ENCODE data around the gene PITPNM2. TPM values are rescaled to one million over a fixed set of nuclear protein-coding genes. Genes with fewer than 3 reads are reported as not detected.

Gene PITPNM2
- total RNA-seq, 2 experiments from 2014 or later = 19.0 to 21.8 TPM

- Mint-ChIP-seq H3K9me3 (no peaks in the 10 kb centered on the region), H3K36me3 (ENCODE audit: low read depth) (peaks cover 6% of the 10 kb centered on the region), H3K4me3 (no peak overlapping the region), H3K27ac (no peak overlapping the region), H3K27me3 (no peaks in the 10 kb centered on the region), H3K4me1 (peaks cover 22% of the 10 kb centered on the region)
- DNase-seq = no peak
- POLR2A ChIA-PET = no interaction called here
- CTCF ChIA-PET = no interaction called here
Observed at GRCh38 chr12:123142518-123142840, 8.4 kb downstream of the PITPNM2 start.

GRCh38 chr12:123141615-123142517 lies 9.0 kb downstream of the PITPNM2 start:
- H3K4me1 Mint-ChIP-seq = peaks cover 21% of the 10 kb centered on the region
- peaks cover 6% of the 10 kb centered on the region for H3K36me3 Mint-ChIP-seq (ENCODE audit: low read depth)
- CTCF ChIA-PET = interaction anchor here (0.9 to 1.0 kb wide), 2 partner anchors 12 to 19 kb away, joined by 3 to 4 read pairs; no protein-coding TSS in a partner anchor
- H3K9me3 Mint-ChIP-seq = no peaks in the 10 kb centered on the region
- no peaks in the 10 kb centered on the region for H3K27me3 Mint-ChIP-seq
- POLR2A ChIA-PET = no interaction called here
- DNase-seq = no peak
- H3K4me3 Mint-ChIP-seq = no peak overlapping the region
- no peak overlapping the region for H3K27ac Mint-ChIP-seq

GRCh38 chr12:123140676-123141614 lies 9.9 kb downstream of the PITPNM2 start:
- no peaks in the 10 kb centered on the region for H3K27me3 Mint-ChIP-seq
- H3K27ac Mint-ChIP-seq = no peak overlapping the region
- no peak overlapping the region for H3K4me3 Mint-ChIP-seq
- ChIA-PET CTCF (interaction anchor here (0.9 to 1.3 kb wide), 3 partner anchors 11 to 18 kb away, joined by 3 to 4 read pairs (median 3); no protein-coding TSS in a partner anchor), POLR2A (no interaction called here)
- H3K9me3 Mint-ChIP-seq = no peaks in the 10 kb centered on the region
- peaks cover 8% of the 10 kb centered on the region for H3K36me3 Mint-ChIP-seq (ENCODE audit: low read depth)
- no peak for DNase-seq
- H3K4me1 Mint-ChIP-seq = peaks cover 21% of the 10 kb centered on the region

GRCh38 chr12:123139926-123140675 lies 10.8 kb downstream of the PITPNM2 start:
- no peaks in the 10 kb centered on the region for H3K27me3 Mint-ChIP-seq
- no peaks in the 10 kb centered on the region for H3K9me3 Mint-ChIP-seq
- H3K27ac Mint-ChIP-seq = peak overlapping the region; percentile 41
- peaks cover 24% of the 10 kb centered on the region for H3K4me1 Mint-ChIP-seq
- CTCF ChIA-PET = interaction anchor here (1.3 kb wide), 1 partner anchor 10 kb away, joined by 3 read pairs; no protein-coding TSS in a partner anchor
- peaks cover 5% of the 10 kb centered on the region for H3K36me3 Mint-ChIP-seq (ENCODE audit: low read depth)
- DNase-seq = no peak
- POLR2A ChIA-PET = no interaction called here
- no peak overlapping the region for H3K4me3 Mint-ChIP-seq

- ChIA-PET CTCF (interaction anchor here (1.1 to 2.1 kb wide), 3 partner anchors 9 to 24 kb away, joined by 3 to 6 read pairs (median 3); no protein-coding TSS in a partner anchor), POLR2A (no interaction called here)
- Mint-ChIP-seq H3K4me3 (no peak overlapping the region), H3K36me3 (ENCODE audit: low read depth) (peaks cover 16% of the 10 kb centered on the region), H3K27ac (no peak overlapping the region), H3K4me1 (peaks cover 49% of the 10 kb centered on the region), H3K9me3 (no peaks in the 10 kb centered on the region), H3K27me3 (no peaks in the 10 kb centered on the region)
- no peak for DNase-seq
Observed at GRCh38 chr12:123135688-123136087, 15.2 kb downstream of the PITPNM2 start.

- ChIA-PET CTCF (interaction anchor here (0.7 to 2.1 kb wide), 4 partner anchors 10 to 28 kb away, joined by 3 to 6 read pairs (median 4); no protein-coding TSS in a partner anchor), POLR2A (no interaction called here)
- H3K36me3 Mint-ChIP-seq (ENCODE audit: low read depth) = peaks cover 16% of the 10 kb centered on the region
- no peak overlapping the region for H3K4me3 Mint-ChIP-seq
- peaks cover 43% of the 10 kb centered on the region for H3K4me1 Mint-ChIP-seq
- H3K27ac Mint-ChIP-seq = no peak overlapping the region
- no peaks in the 10 kb centered on the region for H3K27me3 Mint-ChIP-seq
- no peaks in the 10 kb centered on the region for H3K9me3 Mint-ChIP-seq
- DNase-seq = no peak
Observed at GRCh38 chr12:123134826-123135225, 16.1 kb downstream of the PITPNM2 start.

- Mint-ChIP-seq H3K27me3 (no peaks in the 10 kb centered on the region), H3K27ac (no peak overlapping the region), H3K4me1 (peaks cover 41% of the 10 kb centered on the region), H3K36me3 (ENCODE audit: low read depth) (peaks cover 16% of the 10 kb centered on the region), H3K9me3 (no peaks in the 10 kb centered on the region), H3K4me3 (no peak overlapping the region)
- ChIA-PET POLR2A (no interaction called here), CTCF (interaction anchor here (0.7 to 1.5 kb wide), 3 partner anchors 11 to 27 kb away, joined by 3 to 4 read pairs (median 4); no protein-coding TSS in a partner anchor)
- DNase-seq = no peak
Observed at GRCh38 chr12:123134271-123134671, 16.6 kb downstream of the PITPNM2 start.

GRCh38 chr12:123133701-123134100 lies 17.2 kb downstream of the PITPNM2 start:
- Mint-ChIP-seq H3K4me3 (no peak overlapping the region), H3K27me3 (no peaks in the 10 kb centered on the region), H3K9me3 (no peaks in the 10 kb centered on the region), H3K4me1 (peaks cover 41% of the 10 kb centered on the region), H3K27ac (no peak overlapping the region), H3K36me3 (ENCODE audit: low read depth) (peaks cover 16% of the 10 kb centered on the region)
- POLR2A ChIA-PET = no interaction called here
- CTCF ChIA-PET = no interaction called here
- DNase-seq = no peak

- Mint-ChIP-seq H3K36me3 (ENCODE audit: low read depth) (peaks cover 16% of the 10 kb centered on the region), H3K27ac (peak overlapping the region; percentile 87), H3K4me1 (peaks cover 41% of the 10 kb centered on the region), H3K9me3 (no peaks in the 10 kb centered on the region), H3K4me3 (no peak overlapping the region), H3K27me3 (no peaks in the 10 kb centered on the region)
- no peak for DNase-seq
- POLR2A ChIA-PET = interaction anchor here (0.6 to 1.6 kb wide), 2 partner anchors 10 to 26 kb away, joined by 4 to 7 read pairs; no protein-coding TSS in a partner anchor
- CTCF ChIA-PET = no interaction called here
Observed at GRCh38 chr12:123132951-123133619, 17.8 kb downstream of the PITPNM2 start.

GRCh38 chr12:123131879-123132402 lies 18.9 kb downstream of the PITPNM2 start:
- Mint-ChIP-seq H3K4me1 (peaks cover 41% of the 10 kb centered on the region), H3K36me3 (ENCODE audit: low read depth) (peaks cover 16% of the 10 kb centered on the region), H3K4me3 (peak overlapping the region; percentile 57)

GRCh38 chr12:123131291-123131832 lies 19.5 kb downstream of the PITPNM2 start:
- no peak for DNase-seq
- H3K27me3 Mint-ChIP-seq = no peaks in the 10 kb centered on the region
- H3K4me3 Mint-ChIP-seq = peak overlapping the region; percentile 57
- peak overlapping the region; percentile 87 for H3K27ac Mint-ChIP-seq
- peaks cover 16% of the 10 kb centered on the region for H3K36me3 Mint-ChIP-seq (ENCODE audit: low read depth)
- no peaks in the 10 kb centered on the region for H3K9me3 Mint-ChIP-seq
- ChIA-PET CTCF (interaction anchor here (0.8 to 1.5 kb wide), 7 partner anchors 10 to 266 kb away, joined by 3 read pairs; partner anchors contain the start of gene PITPNM2), POLR2A (interaction anchor here (1.1 kb wide), 1 partner anchor 11 kb away, joined by 4 read pairs; no protein-coding TSS in a partner anchor)
- H3K4me1 Mint-ChIP-seq = peaks cover 44% of the 10 kb centered on the region

More at GRCh38 chr12:123131879-123132402, 18.9 kb downstream of the PITPNM2 start:
- peak overlapping the region; percentile 87 for H3K27ac Mint-ChIP-seq
- H3K27me3 Mint-ChIP-seq = no peaks in the 10 kb centered on the region
- ChIA-PET CTCF (interaction anchor here (0.6 to 1.5 kb wide), 7 partner anchors 11 to 265 kb away, joined by 3 read pairs; partner anchors contain the start of gene PITPNM2), POLR2A (interaction anchor here (1.1 to 1.6 kb wide), 2 partner anchors 9 to 11 kb away, joined by 4 read pairs; no protein-coding TSS in a partner anchor)
- peak; percentile 53 for DNase-seq
- no peaks in the 10 kb centered on the region for H3K9me3 Mint-ChIP-seq

Data from activated CD4-positive, alpha-beta T cell treated with anti-CD3 and anti-CD28 coated beads, Interleukin-2, amount 10 ng/mL, durations not matched to agents 7 days and 5 days (primary cell).